Measurements from ENCODE around the gene FA2H. TPM values are rescaled to one million over a fixed set of nuclear protein-coding genes. Genes with fewer than 3 reads are reported as not detected.
A peak's percentile ranks its signal among the peaks of the same experiment; 100 is the strongest.

The FA2H gene
- total and polyA plus RNA-seq, 2 of the 13 experiments (the other 11 are each of a cell fraction or from before 2014, with no cell fraction given), result 0.20 TPM; not detected in 1

DNA sequence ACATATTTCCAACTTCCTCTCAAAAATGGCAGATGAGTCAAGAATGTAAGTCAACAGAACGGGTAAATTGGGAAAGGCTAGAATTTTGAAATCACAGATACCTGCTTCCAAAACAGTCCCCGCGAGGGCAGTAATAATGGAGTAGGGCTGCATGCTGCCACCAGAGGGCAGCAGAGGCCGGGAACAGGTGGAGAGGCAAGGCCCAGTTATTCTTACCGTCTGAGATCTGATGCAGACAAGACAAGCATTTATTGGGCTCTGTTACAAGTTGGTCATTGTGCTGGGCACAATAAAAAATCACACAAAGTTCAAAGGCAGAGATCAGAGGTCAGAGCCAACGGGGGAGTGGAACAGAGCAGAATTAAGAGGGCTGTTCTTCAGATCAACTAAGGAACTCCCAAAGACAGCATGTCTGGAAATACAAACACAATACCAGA lies 65.2 kb downstream of the FA2H start (continued):
- TF ChIP-seq, protein P1, sequence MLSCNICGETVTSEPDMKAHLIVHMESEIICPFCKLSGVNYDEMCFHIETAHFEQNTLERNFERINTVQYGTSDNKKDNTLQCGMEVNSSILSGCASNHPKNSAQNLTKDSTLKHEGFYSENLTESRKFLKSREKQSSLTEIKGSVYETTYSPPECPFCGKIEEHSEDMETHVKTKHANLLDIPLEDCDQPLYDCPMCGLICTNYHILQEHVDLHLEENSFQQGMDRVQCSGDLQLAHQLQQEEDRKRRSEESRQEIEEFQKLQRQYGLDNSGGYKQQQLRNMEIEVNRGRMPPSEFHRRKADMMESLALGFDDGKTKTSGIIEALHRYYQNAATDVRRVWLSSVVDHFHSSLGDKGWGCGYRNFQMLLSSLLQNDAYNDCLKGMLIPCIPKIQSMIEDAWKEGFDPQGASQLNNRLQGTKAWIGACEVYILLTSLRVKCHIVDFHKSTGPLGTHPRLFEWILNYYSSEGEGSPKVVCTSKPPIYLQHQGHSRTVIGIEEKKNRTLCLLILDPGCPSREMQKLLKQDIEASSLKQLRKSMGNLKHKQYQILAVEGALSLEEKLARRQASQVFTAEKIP (CRISPR knock-in tag; IDR thresholded peaks at IDR 0.05; ENCODE audit: borderline replicate concordance), result no peak
- TF ChIP-seq, protein P2, sequence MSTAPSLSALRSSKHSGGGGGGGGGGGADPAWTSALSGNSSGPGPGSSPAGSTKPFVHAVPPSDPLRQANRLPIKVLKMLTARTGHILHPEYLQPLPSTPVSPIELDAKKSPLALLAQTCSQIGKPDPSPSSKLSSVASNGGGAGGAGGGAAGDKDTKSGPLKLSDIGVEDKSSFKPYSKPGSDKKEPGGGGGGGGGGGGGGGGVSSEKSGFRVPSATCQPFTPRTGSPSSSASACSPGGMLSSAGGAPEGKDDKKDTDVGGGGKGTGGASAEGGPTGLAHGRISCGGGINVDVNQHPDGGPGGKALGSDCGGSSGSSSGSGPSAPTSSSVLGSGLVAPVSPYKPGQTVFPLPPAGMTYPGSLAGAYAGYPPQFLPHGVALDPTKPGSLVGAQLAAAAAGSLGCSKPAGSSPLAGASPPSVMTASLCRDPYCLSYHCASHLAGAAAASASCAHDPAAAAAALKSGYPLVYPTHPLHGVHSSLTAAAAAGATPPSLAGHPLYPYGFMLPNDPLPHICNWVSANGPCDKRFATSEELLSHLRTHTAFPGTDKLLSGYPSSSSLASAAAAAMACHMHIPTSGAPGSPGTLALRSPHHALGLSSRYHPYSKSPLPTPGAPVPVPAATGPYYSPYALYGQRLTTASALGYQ (CRISPR knock-in tag; IDR thresholded peaks at IDR 0.05), result 0 out of 2 replicates have a peak, but pooled peaks have one; percentile 26
- TF ChIP-seq ZNF256 (CRISPR knock-in tag; conservative IDR thresholded peaks at IDR 0.05) (0 out of 2 replicates have a peak, but pooled peaks have one; percentile 59), ZNF430 (CRISPR knock-in tag; IDR thresholded peaks at IDR 0.05) (no peak), PTBP1 (IDR thresholded peaks at IDR 0.05; ENCODE audit: low read depth, low read length, poor library complexity, severe bottlenecking) (no peak), ZBTB4 (CRISPR knock-in tag; IDR thresholded peaks at IDR 0.05; ENCODE audit: borderline replicate concordance) (no peak), SOX5 (CRISPR knock-in tag; IDR thresholded peaks at IDR 0.05; ENCODE audit: borderline replicate concordance) (0 out of 2 replicates have a peak, but pooled peaks have one; percentile 20), ZNF713 (CRISPR knock-in tag; IDR thresholded peaks at IDR 0.05) (no peak), ZNF879 (CRISPR knock-in tag; IDR thresholded peaks at IDR 0.05) (no peak), ZBTB2 (CRISPR knock-in tag; IDR thresholded peaks at IDR 0.05; ENCODE audit: low read depth) (no peak), SMC3 (IDR thresholded peaks at IDR 0.05; ENCODE audit: low read length) (peak; percentile 99), HOXA3 (CRISPR knock-in tag; IDR thresholded peaks at IDR 0.05) (peak; percentile 33; the same call in 1 of the 2 replicates), NONO (IDR thresholded peaks at IDR 0.05) (no peak), NONO (CRISPR knock-in tag; conservative IDR thresholded peaks at IDR 0.05) (no peak), ZNF451 (CRISPR knock-in tag; IDR thresholded peaks at IDR 0.05) (no peak), KAT8 (CRISPR knock-in tag; IDR thresholded peaks at IDR 0.05) (peak; percentile 55; the same call in 1 of the 2 replicates), ZFY (CRISPR knock-in tag; IDR thresholded peaks at IDR 0.05) (peak; percentile 57), SALL1 (CRISPR knock-in tag; IDR thresholded peaks at IDR 0.05) (peak; percentile 54), NCOA2 (CRISPR knock-in tag; IDR thresholded peaks at IDR 0.05) (peak; percentile 28), GLI4 (CRISPR knock-in tag; IDR thresholded peaks at IDR 0.05; ENCODE audit: borderline replicate concordance) (peak; percentile 63; the same call in 1 of the 2 replicates), CBX1 (IDR thresholded peaks at IDR 0.05; ENCODE audit: low read depth) (no peak)
- TF ChIP-seq, protein P3, sequence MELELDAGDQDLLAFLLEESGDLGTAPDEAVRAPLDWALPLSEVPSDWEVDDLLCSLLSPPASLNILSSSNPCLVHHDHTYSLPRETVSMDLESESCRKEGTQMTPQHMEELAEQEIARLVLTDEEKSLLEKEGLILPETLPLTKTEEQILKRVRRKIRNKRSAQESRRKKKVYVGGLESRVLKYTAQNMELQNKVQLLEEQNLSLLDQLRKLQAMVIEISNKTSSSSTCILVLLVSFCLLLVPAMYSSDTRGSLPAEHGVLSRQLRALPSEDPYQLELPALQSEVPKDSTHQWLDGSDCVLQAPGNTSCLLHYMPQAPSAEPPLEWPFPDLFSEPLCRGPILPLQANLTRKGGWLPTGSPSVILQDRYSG (CRISPR knock-in tag; IDR thresholded peaks at IDR 0.05), result 0 out of 2 replicates have a peak, but pooled peaks have one; percentile 52
